GM12892 (cell line): ENCODE measurements around the gene FTO.

Experiments
- DNase-seq: peaks from one replicate; pipeline ENCODE4 v3.0.0; 2011; ENCODE audit not compliant: insufficient read length
- FAIRE-seq: peaks from 2 replicates; lab custom pipeline; 2011; peaks lifted over from hg19 to GRCh38; lab: Jason Lieb, UNC
- POLR2A ChIP-seq: IDR thresholded peaks from 2 replicates; pipeline ENCODE4 v1.6.1; 2011; ENCODE audit warnings: low read depth, low read length, control low read depth
- POLR2AphosphoS5 ChIP-seq: IDR thresholded peaks from 2 replicates; pipeline ENCODE4 v1.6.1; 2011; ENCODE audit warnings: low read depth, low read length, control low read depth
- TAF1 ChIP-seq: IDR thresholded peaks from 2 replicates; pipeline ENCODE4 v1.6.1; 2011; ENCODE audit warnings: low read depth, mild to moderate bottlenecking, control low read depth, low read length, borderline replicate concordance

Gene FTO

DNA sequence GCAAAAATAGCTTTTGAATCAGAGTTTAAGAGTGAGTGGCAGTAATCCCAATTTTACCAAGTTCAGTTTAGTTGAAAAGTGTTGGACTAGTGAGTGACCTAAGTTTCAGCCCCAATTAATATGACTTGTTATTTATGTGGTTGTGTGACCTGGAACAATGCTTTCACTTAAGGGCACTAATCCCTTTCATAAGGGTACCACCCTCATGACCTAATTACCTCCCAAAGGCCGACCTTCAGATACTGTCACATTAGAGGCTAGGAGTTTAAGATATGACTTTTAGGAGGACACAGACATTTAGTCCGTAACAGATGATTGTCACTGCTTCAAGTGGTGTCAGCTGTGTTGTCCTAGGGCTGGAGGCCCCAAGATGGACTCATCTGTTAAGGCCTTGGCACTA is 392.7 kb downstream of the FTO start:
- no peak for TF ChIP-seq POLR2A
- TF ChIP-seq POLR2AphosphoS5: no peak
- TF ChIP-seq TAF1: no peak
- FAIRE-seq: no peak
- no peak for DNase-seq

- FAIRE-seq (no peak), DNase-seq (no peak)
- no peak for TF ChIP-seq TAF1
- no peak for TF ChIP-seq POLR2A
- TF ChIP-seq POLR2AphosphoS5: no peak
Measured at GRCh38 chr16:54097774-54098173, 393.8 kb downstream of the FTO start.

GRCh38 chr16:54098247-54098646 is 394.3 kb downstream of the FTO start:
- no peak for FAIRE-seq
- no peak for TF ChIP-seq TAF1
- no peak for TF ChIP-seq POLR2AphosphoS5
- TF ChIP-seq POLR2A: no peak
- DNase-seq: no peak

- FAIRE-seq (no peak), DNase-seq (no peak)
- TF ChIP-seq POLR2AphosphoS5: no peak
- no peak for TF ChIP-seq POLR2A
- TF ChIP-seq TAF1: no peak
Measured at GRCh38 chr16:54099627-54100026, 395.7 kb downstream of the FTO start.

- FAIRE-seq (no peak), DNase-seq (no peak)
- TF ChIP-seq POLR2A: no peak
- TF ChIP-seq TAF1: no peak
- no peak for TF ChIP-seq POLR2AphosphoS5
Measured at GRCh38 chr16:54102888-54103866, 399.2 kb downstream of the FTO start.

DNA sequence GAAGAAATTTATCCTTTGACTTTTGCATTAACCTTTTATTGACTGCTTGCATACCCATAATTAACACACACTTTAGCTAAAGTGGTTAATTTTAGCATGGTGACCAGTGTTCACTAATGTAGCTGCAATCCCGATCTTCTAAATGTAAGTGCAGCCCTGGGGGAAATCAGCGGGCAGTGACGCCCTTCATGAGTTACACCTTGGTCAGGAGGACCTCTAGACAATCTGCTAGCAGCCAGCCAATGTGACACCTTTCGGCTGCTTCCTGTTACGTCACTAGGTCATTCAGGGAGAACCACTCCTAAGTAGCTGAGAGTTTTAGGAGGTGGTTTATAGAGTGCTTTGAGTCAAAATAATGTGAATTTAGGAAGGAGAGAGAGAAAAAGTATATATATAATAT is 402.1 kb downstream of the FTO start:
- TF ChIP-seq TAF1: no peak
- no peak for DNase-seq
- FAIRE-seq: no peak

DNA sequence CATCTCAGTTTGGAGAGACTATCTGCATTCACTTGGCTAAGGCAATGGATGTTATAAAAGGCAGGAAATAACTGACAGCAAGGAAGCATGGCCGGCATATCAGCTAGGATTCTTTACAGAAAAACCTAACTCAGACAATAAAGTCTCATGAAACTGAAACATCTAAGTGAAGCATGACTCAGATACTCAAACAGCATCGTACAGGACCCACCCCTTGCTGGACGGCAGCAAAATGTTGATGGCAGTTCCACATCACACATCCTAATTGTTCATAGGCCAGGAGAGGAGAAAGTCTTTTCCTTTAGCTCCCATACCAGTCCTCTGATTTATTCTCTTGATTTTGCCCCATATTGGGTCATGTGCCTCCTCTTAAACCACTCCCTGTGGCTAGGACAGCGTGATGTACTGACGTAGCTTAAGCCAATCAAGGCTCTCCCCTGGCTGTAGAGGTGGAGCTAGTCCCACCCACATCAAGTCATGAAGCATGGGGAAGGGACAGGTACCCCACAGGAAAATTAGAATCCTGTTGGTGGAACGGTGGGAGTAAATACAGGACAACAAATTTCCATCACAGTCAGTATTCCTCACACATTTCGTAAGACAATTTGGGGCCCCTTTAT is 403.7 kb downstream of the FTO start:
- DNase-seq (no peak), FAIRE-seq (no peak)
- TF ChIP-seq TAF1 (no peak), POLR2AphosphoS5 (no peak), POLR2A (no peak)

DNA sequence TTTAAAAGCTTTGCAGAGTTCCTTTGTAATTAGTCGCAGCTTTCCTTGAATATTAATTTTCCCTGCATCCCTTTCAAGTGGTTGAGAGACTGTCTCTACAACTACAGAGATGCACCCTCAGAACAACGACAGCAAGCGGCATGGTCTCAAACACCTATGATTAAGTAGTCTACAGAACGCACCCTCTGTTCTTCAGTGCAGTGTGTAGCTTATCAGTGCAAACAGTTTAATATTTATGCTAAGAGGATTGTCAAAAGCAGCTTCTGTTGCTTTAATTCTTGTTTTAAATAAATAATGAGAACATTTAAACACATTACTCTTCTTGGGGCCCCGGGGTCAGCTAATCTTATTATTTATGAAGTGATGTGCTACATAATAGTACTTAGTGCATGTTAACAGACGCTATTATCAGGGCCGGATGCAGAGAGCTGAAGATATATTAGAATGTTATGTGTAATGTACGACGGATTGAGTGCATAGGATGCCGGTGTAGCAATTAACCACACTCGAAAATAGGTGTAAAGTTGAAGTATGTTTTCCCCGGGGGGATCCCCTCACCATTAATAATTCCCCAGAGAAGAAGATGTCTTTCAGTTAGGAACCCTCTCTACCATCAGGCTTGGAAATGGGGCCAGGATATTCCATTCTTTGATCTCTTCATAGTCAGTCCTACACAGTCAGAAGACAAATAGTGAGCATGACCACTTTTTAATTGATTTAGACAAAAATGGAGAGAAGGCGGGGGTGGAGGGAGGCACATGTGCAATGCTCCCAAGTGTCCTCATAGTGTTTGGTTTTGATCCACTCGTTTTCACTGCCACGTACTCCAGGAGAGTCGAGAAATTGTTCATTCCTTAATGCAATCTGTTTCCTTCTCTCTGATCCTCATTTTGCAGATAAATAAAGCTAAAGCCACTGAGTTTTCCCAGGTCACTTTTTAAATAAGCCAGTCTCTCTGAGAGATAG is 406.3 kb downstream of the FTO start:
- TF ChIP-seq TAF1 (no peak), POLR2AphosphoS5 (no peak), POLR2A (no peak)
- DNase-seq (no peak), FAIRE-seq (no peak)

DNA sequence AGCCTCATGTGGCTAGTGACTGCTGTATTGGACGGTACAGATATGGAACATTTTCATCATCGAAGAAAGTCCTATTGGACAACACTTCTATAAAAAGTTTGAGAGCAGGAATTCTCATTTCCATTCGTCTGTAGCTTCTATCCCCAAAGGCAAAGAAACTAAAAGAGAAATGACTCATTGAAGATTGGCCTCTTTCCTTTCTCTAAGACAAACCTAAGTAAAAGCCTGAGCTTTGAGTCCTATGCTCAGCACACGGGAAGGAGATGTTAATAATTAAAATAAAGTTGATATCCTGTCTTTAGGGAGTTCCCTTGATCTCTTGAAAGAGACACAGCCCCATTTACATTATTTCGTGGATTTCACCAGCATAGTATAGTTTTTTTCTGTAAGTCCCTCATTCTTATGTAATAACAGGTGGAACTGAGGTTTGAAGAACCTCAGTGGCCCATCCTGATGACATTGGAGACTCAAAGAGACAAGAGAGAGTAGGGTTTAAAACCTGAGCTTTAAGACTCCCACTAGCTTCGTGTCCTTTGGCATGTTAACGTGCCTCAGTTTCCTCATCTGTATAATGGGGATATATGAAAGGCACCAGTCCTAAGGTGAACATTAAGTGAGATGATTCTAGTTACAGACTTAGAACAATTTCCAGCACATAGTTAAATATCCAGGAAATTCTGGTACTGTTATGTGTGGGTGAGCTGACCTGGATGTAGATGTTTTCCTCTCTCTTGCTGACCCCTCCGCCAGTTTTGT is 408.7 kb downstream of the FTO start:
- no peak for DNase-seq
- no peak for FAIRE-seq
- TF ChIP-seq POLR2AphosphoS5 (no peak), TAF1 (no peak), POLR2A (no peak)

- no peak for FAIRE-seq
Measured at GRCh38 chr16:54115558-54115957, 411.6 kb downstream of the FTO start.

More at GRCh38 chr16:54115558-54115957, 411.6 kb downstream of the FTO start:
- TF ChIP-seq POLR2A (no peak), POLR2AphosphoS5 (no peak), TAF1 (no peak)
- DNase-seq: no peak
